ENCODE data around the gene TROAP.

The TROAP gene

DNA sequence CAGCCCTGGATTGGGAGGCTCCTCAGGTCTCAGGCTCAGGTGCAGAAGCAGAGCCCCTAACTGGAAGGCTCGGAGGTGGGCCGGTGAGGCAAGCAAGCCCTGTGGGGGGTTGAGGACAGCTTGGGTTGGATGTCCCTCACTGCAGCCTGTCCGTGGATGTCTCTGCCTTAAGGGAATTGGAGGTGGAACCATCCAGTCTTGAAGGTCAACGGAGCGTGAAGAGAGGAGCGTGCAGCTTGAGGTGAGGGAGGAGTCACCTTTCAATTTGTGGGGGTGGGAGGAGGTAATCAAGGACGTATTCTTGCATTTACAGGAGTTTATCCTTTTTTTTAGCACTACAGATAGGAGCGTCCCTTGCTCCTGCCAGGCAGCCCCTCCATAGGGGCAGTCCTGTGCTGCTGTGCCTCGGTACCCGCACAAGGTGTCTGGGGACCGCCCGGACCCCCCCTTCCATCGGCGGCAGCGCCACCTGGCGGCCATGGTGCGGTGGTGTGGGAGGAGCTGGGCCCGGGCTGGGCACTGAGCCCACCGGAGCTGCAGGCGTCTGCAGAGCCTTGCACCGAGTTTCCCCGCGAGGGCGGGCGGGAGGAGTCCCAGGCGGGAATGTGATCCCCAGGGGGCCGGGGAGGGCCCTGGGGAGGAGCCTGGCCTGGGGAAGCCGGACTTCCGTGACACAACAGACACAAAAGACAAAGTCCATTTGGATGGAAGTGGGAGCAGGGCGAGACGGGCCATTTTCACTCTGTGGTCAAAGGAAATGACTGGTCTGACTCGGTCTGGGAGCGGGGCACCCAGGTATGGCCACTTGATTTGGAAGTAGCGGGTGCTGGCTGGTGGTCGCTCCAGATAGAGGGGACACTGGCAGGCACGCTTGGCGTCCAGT is 24.5 kb downstream of the TROAP start:
- ATAC-seq (replicated peaks): peak; percentile 79 to 80
- Mint-ChIP-seq H3K27me3 (peaks cover 53 to 82% of the 10 kb centered on the region in 2 donors), H3K4me1 (peaks cover 31 to 59% of the 10 kb centered on the region in 2 donors), H3K36me3 (no peaks in the 10 kb centered on the region), H3K4me3 (peak overlapping the region; percentile 80 to 89), H3K9me3 (no peaks in the 10 kb centered on the region), H3K27ac (peak overlapping the region; percentile 54)
- DNase-seq: peak; percentile 57

DNA sequence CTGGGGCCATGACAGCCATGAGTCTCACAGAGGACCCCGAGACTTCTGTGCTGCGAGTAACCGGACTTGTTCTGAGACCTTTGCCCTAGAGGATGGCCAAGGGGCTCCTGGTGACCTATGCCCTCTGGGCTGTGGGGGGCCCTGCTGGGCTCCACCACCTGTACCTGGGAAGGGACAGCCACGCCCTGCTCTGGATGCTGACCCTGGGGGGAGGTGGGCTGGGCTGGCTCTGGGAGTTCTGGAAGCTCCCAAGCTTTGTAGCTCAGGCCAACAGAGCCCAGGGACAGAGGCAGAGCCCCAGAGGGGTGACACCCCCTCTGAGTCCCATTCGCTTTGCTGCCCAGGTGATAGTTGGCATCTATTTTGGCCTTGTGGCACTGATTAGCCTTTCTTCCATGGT is 25.7 kb downstream of the TROAP start:
- peaks cover 51 to 76% of the 10 kb centered on the region in 2 donors for H3K27me3 Mint-ChIP-seq
- no peak overlapping the region for H3K4me3 Mint-ChIP-seq

GRCh38 chr12:49349266-49349665 is 26.2 kb downstream of the TROAP start:
- Mint-ChIP-seq H3K36me3 (no peaks in the 10 kb centered on the region), H3K27ac (no peak overlapping the region), H3K27me3 (peaks cover 52 to 76% of the 10 kb centered on the region in 2 donors), H3K4me1 (peaks cover 20 to 41% of the 10 kb centered on the region in 2 donors), H3K4me3 (no peak overlapping the region), H3K9me3 (no peaks in the 10 kb centered on the region)
- DNase-seq (no peak), ATAC-seq (replicated peaks) (no peak)

More for the DNA sequence above, 25.7 kb downstream of the TROAP start:
- ATAC-seq (replicated peaks) (no peak), DNase-seq (no peak)
- Mint-ChIP-seq H3K9me3 (no peaks in the 10 kb centered on the region), H3K36me3 (no peaks in the 10 kb centered on the region), H3K27ac (no peak overlapping the region), H3K4me1 (peaks cover 24 to 46% of the 10 kb centered on the region in 2 donors)

DNA sequence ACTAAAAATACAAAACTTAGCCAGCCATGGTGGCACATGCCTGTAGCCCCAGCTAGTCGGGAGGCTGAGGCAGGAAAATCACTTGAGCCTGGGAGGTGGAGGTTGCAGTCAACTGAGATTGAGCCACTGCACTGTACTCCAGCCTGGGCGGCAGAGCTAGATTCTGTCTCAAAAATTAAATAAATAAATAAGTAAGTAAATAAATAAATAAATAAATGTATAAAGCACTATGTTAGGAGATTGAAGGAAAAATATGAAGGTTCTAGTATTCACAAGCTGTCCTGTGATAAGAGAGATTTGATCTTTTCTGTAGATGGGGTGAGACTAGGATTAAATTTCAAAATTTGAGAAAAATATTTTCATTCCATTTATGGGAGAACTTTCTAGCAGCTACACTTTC is 29.3 kb downstream of the TROAP start:
- H3K36me3 Mint-ChIP-seq: no peaks in the 10 kb centered on the region
- H3K27ac Mint-ChIP-seq: no peak overlapping the region
- no peak overlapping the region for H3K4me3 Mint-ChIP-seq
- peaks cover 43 to 61% of the 10 kb centered on the region in 2 donors for H3K27me3 Mint-ChIP-seq
- no peak for ATAC-seq (replicated peaks)
- no peak for DNase-seq
- no peaks in the 10 kb centered on the region for H3K9me3 Mint-ChIP-seq
- peaks cover 4 to 12% of the 10 kb centered on the region in 2 donors for H3K4me1 Mint-ChIP-seq

GRCh38 chr12:49355913-49356312 is 32.9 kb downstream of the TROAP start:
- no peak overlapping the region for H3K27ac Mint-ChIP-seq

DNA sequence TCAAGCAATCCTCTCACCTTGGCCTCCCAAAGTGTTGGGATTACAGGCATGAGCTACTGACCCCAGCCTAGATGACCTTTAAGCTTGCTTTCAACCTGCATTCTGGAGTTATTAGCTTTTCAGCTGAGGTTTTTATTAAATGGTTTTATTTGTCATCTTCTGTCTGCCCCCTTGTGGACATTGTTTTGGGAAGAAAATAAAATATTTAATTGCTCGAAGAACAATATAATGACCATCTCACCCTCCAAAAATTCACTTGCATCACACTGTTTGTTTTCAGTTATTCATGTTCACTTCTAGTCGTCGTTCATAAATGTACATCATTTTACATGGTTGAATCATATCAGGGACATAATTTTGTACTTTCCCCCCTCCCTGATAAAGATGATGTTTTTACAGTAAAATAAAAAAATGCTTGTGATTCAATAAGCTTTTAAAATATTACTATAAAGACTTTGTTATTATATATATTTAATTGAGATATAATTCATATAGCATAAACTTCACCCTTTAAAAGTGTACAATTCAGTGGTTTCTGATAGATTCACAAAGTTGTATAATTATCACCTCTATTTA is 34.1 kb downstream of the TROAP start:
- no peak for DNase-seq
- H3K27me3 Mint-ChIP-seq: peaks cover 21 to 53% of the 10 kb centered on the region in 2 donors
- no peaks in the 10 kb centered on the region for H3K9me3 Mint-ChIP-seq

More at GRCh38 chr12:49355913-49356312, 32.9 kb downstream of the TROAP start:
- Mint-ChIP-seq H3K36me3 (no peaks in the 10 kb centered on the region), H3K9me3 (no peaks in the 10 kb centered on the region), H3K4me3 (no peak overlapping the region), H3K27me3 (peaks cover 20 to 52% of the 10 kb centered on the region in 2 donors), H3K4me1 (peaks cover 2 to 8% of the 10 kb centered on the region in 2 donors)
- ATAC-seq (replicated peaks) (no peak), DNase-seq (no peak)

GRCh38 chr12:49358483-49359141 is 35.6 kb downstream of the TROAP start:
- peaks cover 16 to 45% of the 10 kb centered on the region in 2 donors for H3K27me3 Mint-ChIP-seq
- no peaks in the 10 kb centered on the region for H3K36me3 Mint-ChIP-seq
- ATAC-seq (replicated peaks) (peak; percentile 92 to 94), DNase-seq (peak; percentile 52)
- H3K27ac Mint-ChIP-seq: no peak overlapping the region
- H3K9me3 Mint-ChIP-seq: no peaks in the 10 kb centered on the region
- H3K4me1 Mint-ChIP-seq: peaks cover 2 to 8% of the 10 kb centered on the region in 2 donors
- H3K4me3 Mint-ChIP-seq: no peak overlapping the region

More for the DNA sequence above, 34.1 kb downstream of the TROAP start:
- H3K4me1 Mint-ChIP-seq: peaks cover 2 to 8% of the 10 kb centered on the region in 2 donors
- no peak overlapping the region for H3K4me3 Mint-ChIP-seq
- no peaks in the 10 kb centered on the region for H3K36me3 Mint-ChIP-seq
- no peak for ATAC-seq (replicated peaks)
- no peak overlapping the region for H3K27ac Mint-ChIP-seq

DNA sequence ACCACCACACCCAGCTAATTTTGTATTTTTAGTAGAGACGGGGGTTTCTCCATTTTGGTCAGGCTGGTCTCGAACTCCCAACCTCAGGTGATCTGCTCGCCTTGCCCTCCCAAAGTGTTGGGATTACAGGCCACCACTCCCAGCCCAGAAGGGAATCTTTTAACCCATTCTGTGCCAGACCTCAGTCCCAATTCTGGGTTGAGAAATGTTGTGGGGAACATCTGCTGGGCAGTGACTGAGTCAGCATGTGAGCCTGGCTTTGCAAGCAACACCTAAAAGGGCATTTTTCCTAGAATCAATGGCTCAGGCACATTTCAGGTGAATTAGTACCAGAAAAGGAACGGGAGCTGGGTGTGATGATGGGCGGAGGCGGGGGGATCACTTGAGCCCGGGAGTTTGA is 36.6 kb downstream of the TROAP start:
- Mint-ChIP-seq H3K27ac (no peak overlapping the region), H3K36me3 (no peaks in the 10 kb centered on the region), H3K9me3 (no peaks in the 10 kb centered on the region), H3K4me1 (peaks cover 2 to 8% of the 10 kb centered on the region in 2 donors), H3K27me3 (peaks cover 11 to 36% of the 10 kb centered on the region in 2 donors), H3K4me3 (no peak overlapping the region)
- DNase-seq (no peak), ATAC-seq (replicated peaks) (no peak)

DNA sequence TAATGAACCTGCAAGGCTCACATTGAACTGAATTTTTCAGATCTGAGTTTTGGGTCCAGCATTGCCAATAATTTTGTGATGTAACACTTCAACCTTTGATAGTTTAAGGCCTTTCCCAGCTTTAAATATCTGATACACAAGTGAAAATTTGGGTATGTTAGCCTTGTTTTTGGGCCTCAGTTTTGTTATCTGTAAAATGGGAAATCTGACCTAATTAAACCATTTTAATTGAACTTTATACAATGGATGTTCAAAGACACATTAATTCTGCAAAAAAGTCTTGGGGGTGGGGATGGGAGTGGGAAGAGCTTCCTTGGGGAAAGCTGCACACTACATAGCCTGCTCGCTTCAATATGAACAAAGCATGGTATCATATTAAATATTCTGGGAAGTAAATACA is 39.0 kb downstream of the TROAP start:
- Mint-ChIP-seq H3K4me3 (no peak overlapping the region), H3K36me3 (peaks cover 0 to 1% of the 10 kb centered on the region in 2 donors), H3K4me1 (peaks cover 2 to 8% of the 10 kb centered on the region in 2 donors), H3K27me3 (peaks cover 4 to 25% of the 10 kb centered on the region in 2 donors), H3K27ac (no peak overlapping the region), H3K9me3 (no peaks in the 10 kb centered on the region)
- DNase-seq (no peak), ATAC-seq (replicated peaks) (no peak)

GRCh38 chr12:49364989-49365388 is 41.9 kb downstream of the TROAP start:
- H3K9me3 Mint-ChIP-seq: no peaks in the 10 kb centered on the region

GRCh38 chr12:49365542-49365941 is 42.5 kb downstream of the TROAP start:
- H3K36me3 Mint-ChIP-seq: peaks cover 0 to 1% of the 10 kb centered on the region in 2 donors
- H3K9me3 Mint-ChIP-seq: no peaks in the 10 kb centered on the region
- peaks cover 4 to 11% of the 10 kb centered on the region in 2 donors for H3K27me3 Mint-ChIP-seq
- H3K4me3 Mint-ChIP-seq: no peak overlapping the region
- H3K4me1 Mint-ChIP-seq: peaks cover 17 to 28% of the 10 kb centered on the region in 2 donors
- ATAC-seq (replicated peaks) (no peak), DNase-seq (no peak)
- H3K27ac Mint-ChIP-seq: no peak overlapping the region

More at GRCh38 chr12:49364989-49365388, 41.9 kb downstream of the TROAP start:
- H3K27ac Mint-ChIP-seq: no peak overlapping the region
- DNase-seq: no peak
- peaks cover 4 to 11% of the 10 kb centered on the region in 2 donors for H3K27me3 Mint-ChIP-seq
- H3K4me3 Mint-ChIP-seq: no peak overlapping the region
- H3K36me3 Mint-ChIP-seq: peaks cover 0 to 1% of the 10 kb centered on the region in 2 donors
- H3K4me1 Mint-ChIP-seq: peaks cover 15 to 22% of the 10 kb centered on the region in 2 donors
- no peak for ATAC-seq (replicated peaks)

GRCh38 chr12:49366096-49366651 is 43.1 kb downstream of the TROAP start:
- H3K36me3 Mint-ChIP-seq: peaks cover under 1 to 1% of the 10 kb centered on the region in 2 donors
- H3K4me3 Mint-ChIP-seq: peak overlapping the region; percentile 82 to 90
- DNase-seq (peak; percentile 28), ATAC-seq (replicated peaks) (peak; percentile 24 to 33)
- H3K27ac Mint-ChIP-seq: peak overlapping the region; percentile 98
- H3K4me1 Mint-ChIP-seq: peaks cover 19 to 34% of the 10 kb centered on the region in 2 donors
- H3K9me3 Mint-ChIP-seq: no peaks in the 10 kb centered on the region
- peaks cover 0 to 6% of the 10 kb centered on the region in 2 donors for H3K27me3 Mint-ChIP-seq

DNA sequence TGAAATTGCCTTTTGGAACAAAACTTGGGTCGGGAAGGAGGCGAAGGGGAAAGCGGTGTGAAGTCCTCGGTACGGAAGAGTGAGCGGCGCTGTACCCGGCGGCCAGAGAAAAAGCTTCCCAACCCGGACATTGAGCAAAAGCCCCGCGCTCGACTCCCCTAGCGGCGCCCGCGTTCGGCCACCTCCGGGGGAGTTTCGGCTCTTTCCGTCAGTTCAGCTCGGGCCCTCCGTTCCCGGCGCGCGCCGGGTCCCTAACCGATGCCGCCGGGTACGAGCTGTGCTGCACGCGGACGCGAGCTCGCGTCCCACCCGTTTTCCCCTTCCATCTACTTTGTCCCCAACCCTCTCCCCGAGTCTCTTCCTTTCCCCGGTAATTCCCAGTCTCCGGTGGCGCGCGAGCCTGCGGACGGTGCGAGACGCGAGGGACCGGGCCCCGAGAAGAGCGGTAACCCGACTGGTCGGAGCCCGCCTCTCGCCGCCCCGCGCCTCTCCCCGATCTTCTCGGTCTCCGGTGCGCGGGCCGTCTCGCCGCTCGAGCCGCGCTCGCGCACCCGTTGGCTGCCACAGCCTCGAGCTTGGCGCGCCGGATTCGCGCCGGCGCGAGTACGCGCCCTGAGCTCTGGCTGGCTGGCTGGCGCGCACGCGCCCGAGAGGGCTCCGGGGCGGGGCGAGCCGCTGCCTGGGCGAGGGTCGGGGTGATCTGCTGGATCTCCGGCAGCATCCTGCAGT is 43.8 kb downstream of the TROAP start:
- peaks cover 24 to 41% of the 10 kb centered on the region in 2 donors for H3K4me1 Mint-ChIP-seq

More for the DNA sequence above, 43.8 kb downstream of the TROAP start:
- H3K4me3 Mint-ChIP-seq: peak overlapping the region; percentile 82 to 90
- no peaks in the 10 kb centered on the region for H3K27me3 Mint-ChIP-seq
- DNase-seq (peak; percentile 90), ATAC-seq (replicated peaks) (peak; percentile 83 to 87)
- peak overlapping the region; percentile 98 for H3K27ac Mint-ChIP-seq
- H3K36me3 Mint-ChIP-seq: peaks cover 1 to 5% of the 10 kb centered on the region in 2 donors
- no peaks in the 10 kb centered on the region for H3K9me3 Mint-ChIP-seq
